Measurements from ENCODE around the gene CLDND1.

The CLDND1 gene

GRCh38 chr3:98540346-98540745 is 17.6 kb upstream of the CLDND1 start:
- no peak for DNase-seq (ENCODE audit: low spot score)
- H3K4me3 ChIP-seq: no peak overlapping the region
- H3K27ac ChIP-seq: no peak overlapping the region
- no peak for TF ChIP-seq CTCF (IDR thresholded peaks at IDR 0.05)

- H3K27ac ChIP-seq: no peak overlapping the region
- no peak for DNase-seq (ENCODE audit: low spot score)
- no peak for TF ChIP-seq CTCF (IDR thresholded peaks at IDR 0.05)
- no peak overlapping the region for H3K4me3 ChIP-seq
These were observed 13.8 kb upstream of the CLDND1 start for GRCh38 chr3:98536456-98537017.

- TF ChIP-seq CTCF (IDR thresholded peaks at IDR 0.05): no peak
- H3K4me3 ChIP-seq: no peak overlapping the region
- H3K27ac ChIP-seq: no peak overlapping the region
- DNase-seq (ENCODE audit: low spot score): no peak
These were observed 12.0 kb upstream of the CLDND1 start for GRCh38 chr3:98534734-98535133.

DNA sequence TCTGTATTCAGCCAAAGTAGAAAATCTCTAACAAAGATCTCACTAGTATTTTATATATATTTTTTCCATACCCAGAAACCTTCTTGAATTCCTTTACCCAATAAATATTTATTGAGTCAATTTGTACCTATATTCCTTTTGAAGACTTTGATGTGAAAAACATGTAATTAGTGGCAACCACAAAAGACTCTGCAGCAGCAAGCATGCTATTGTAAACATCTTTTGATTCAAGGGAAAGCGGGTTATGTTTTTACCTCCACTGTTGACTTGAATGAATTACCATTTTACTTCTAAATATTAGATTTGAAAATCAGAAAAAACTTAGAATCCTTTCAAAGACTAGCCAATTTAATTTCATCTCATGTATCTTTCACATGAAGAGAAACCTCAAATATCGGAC is 11.5 kb upstream of the CLDND1 start:
- Histone ChIP-seq H3K4me3 (no peak overlapping the region), H3K27ac (no peak overlapping the region)
- no peak for TF ChIP-seq CTCF (IDR thresholded peaks at IDR 0.05)
- no peak for DNase-seq (ENCODE audit: low spot score)

DNA sequence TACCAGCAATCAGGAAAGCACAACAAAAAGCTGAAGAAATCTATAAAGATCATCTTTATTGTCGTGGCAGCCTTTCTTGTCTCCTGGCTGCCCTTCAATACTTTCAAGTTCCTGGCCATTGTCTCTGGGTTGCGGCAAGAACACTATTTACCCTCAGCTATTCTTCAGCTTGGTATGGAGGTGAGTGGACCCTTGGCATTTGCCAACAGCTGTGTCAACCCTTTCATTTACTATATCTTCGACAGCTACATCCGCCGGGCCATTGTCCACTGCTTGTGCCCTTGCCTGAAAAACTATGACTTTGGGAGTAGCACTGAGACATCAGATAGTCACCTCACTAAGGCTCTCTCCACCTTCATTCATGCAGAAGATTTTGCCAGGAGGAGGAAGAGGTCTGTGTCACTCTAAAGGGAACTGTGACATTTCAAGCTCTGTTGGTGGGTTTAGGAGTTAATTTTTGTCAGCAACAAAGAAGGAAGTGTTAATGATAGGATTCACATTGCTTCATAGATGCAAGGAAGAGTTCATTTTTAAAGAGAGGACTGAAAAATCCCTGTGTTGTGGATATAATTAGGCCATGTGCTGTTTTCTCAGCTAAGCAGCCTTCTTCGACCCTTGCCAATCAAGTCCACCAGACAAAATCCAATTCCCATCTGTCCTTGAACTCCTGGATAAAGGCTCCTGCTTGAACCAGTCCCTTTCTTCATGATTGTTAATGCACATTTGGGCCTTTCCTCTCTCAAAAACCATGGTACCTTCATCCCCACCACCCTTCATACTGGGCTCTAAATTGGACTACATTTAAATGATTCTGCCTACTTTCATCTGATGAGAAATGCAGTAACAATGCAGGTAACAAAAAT is 10.2 kb upstream of the CLDND1 start:
- H3K27ac ChIP-seq: no peak overlapping the region
- H3K4me3 ChIP-seq: no peak overlapping the region
- no peak for TF ChIP-seq CTCF (IDR thresholded peaks at IDR 0.05)
- DNase-seq (ENCODE audit: low spot score): no peak

- DNase-seq (ENCODE audit: low spot score): no peak
- TF ChIP-seq CTCF (IDR thresholded peaks at IDR 0.05): no peak
- no peak overlapping the region for H3K4me3 ChIP-seq
- no peak overlapping the region for H3K27ac ChIP-seq
These were observed 9.6 kb upstream of the CLDND1 start for GRCh38 chr3:98532275-98532637.
